IgD-negative memory B cell (primary cell): Measurements from ENCODE around the gene CALR3. TPM values are rescaled to one million over a fixed set of nuclear protein-coding genes. Genes with fewer than 3 reads are reported as not detected.
"Not testable (repeated sequence)": the region's sequence is repeated elsewhere in the genome, so short reads cannot be mapped to it uniquely, and the experiment has no call there.

Experiments
- H3K27ac Mint-ChIP-seq, 3 donors: one replicate each; pipeline ENCODE4 v1.8.0; 2020 to 2022; ENCODE audit warnings: mild to moderate bottlenecking in 3 of 3, mixed read lengths in 3 of 3, moderate library complexity in 1 of 3
- H3K27me3 Mint-ChIP-seq: one replicate; pipeline ENCODE4 v1.8.0; 2021; ENCODE audit warnings: mixed read lengths
- H3K36me3 Mint-ChIP-seq: one replicate; pipeline ENCODE4 v1.8.0; 2020; ENCODE audit warnings: mild to moderate bottlenecking, mixed read lengths
- H3K4me1 Mint-ChIP-seq, 3 donors: one replicate each; pipeline ENCODE4 v1.8.0; 2020 to 2022; ENCODE audit warnings: mixed read lengths in 3 of 3, mild to moderate bottlenecking in 1 of 3
- H3K4me3 Mint-ChIP-seq, 4 donors: one replicate each; pipeline ENCODE4 v1.8.0; 2020 to 2022; ENCODE audit warnings: mild to moderate bottlenecking in 4 of 4, mixed read lengths in 4 of 4, moderate library complexity in 3 of 4
- H3K9me3 Mint-ChIP-seq, 3 donors: one replicate each; pipeline ENCODE4 v1.8.0; 2020 to 2021; ENCODE audit warnings: mixed read lengths in 3 of 3, mild to moderate bottlenecking in 1 of 3
- polyA plus RNA-seq: library from polyadenylated mRNA; unstranded; fragments of 300-500 nt; fragmentation: Illumina TruSeq; gene quantifications from one replicate; pipeline ENCODE4 v1.2.3, GENCODE V29; 2021

CALR3 gene
- not detected for polyA plus RNA-seq

- Mint-ChIP-seq H3K27me3 (no peaks in the 10 kb centered on the region), H3K4me1 (peaks cover 10 to 12% (median 10%) of the 10 kb centered on the region in 3 donors), H3K9me3 (no peaks in the 10 kb centered on the region), H3K4me3 (peak within 1 kb of the TSS; percentile 87 to 97 (median 96)), H3K36me3 (peaks cover 1% of the 10 kb centered on the region), H3K27ac (peak within 1 kb of the TSS; percentile 71 to 98 (median 83))
These were observed at the start of gene CALR3, which contains the start of gene C19orf44 for GRCh38 chr19:16495982-16496612. CALR3 (minus strand) TSS chr19:16496167; CDS start chr19:16496129, 38 bp downstream. C19orf44 (plus strand) TSS chr19:16496394; CDS start chr19:16500793, 4,399 bp downstream.

GRCh38 chr19:16544473-16545231, 48.7 kb upstream of the CALR3 start:
- peaks cover 19 to 34% (median 28%) of the 10 kb centered on the region in 3 donors for H3K4me1 Mint-ChIP-seq
- peak overlapping the region; percentile 57 to 90 (median 84) for H3K27ac Mint-ChIP-seq
- H3K27me3 Mint-ChIP-seq, result no peaks in the 10 kb centered on the region
- no peaks in the 10 kb centered on the region for H3K9me3 Mint-ChIP-seq
- peak overlapping the region; percentile 35 to 80 (median 54) for H3K4me3 Mint-ChIP-seq
- H3K36me3 Mint-ChIP-seq, result peaks cover under 1% of the 10 kb centered on the region

GRCh38 chr19:16543734-16544133, 47.8 kb upstream of the CALR3 start:
- H3K4me3 Mint-ChIP-seq, result peak overlapping the region; percentile 80 to 95 (median 90)
- peaks cover 19 to 36% (median 32%) of the 10 kb centered on the region in 3 donors for H3K4me1 Mint-ChIP-seq
- H3K27me3 Mint-ChIP-seq, H3K36me3 Mint-ChIP-seq, H3K9me3 Mint-ChIP-seq: not testable (repeated sequence)
- peak overlapping the region in 2 of 3 donors; percentile 84 to 90 for H3K27ac Mint-ChIP-seq

- Mint-ChIP-seq H3K27me3 (no peaks in the 10 kb centered on the region), H3K4me3 (peak overlapping the region; percentile 80 to 95 (median 90)), H3K9me3 (no peaks in the 10 kb centered on the region), H3K27ac (peak overlapping the region; percentile 84 to 92 (median 90)), H3K4me1 (peaks cover 19 to 42% (median 37%) of the 10 kb centered on the region in 3 donors), H3K36me3 (peaks cover 4% of the 10 kb centered on the region)
These were observed 47.0 kb upstream of the CALR3 start for GRCh38 chr19:16542910-16543472.

GRCh38 chr19:16542045-16542909, 46.3 kb upstream of the CALR3 start, which contains the start of gene CHERP:
CHERP (minus strand) TSS chr19:16542437; CDS start chr19:16542378, 59 bp downstream.
- H3K9me3 Mint-ChIP-seq, result no peaks in the 10 kb centered on the region
- H3K27me3 Mint-ChIP-seq, result no peaks in the 10 kb centered on the region
- H3K27ac Mint-ChIP-seq, result peak within 1 kb of the TSS; percentile 84 to 92 (median 90)
- peak within 1 kb of the TSS; percentile 80 to 95 (median 90) for H3K4me3 Mint-ChIP-seq
- peaks cover 19 to 45% (median 43%) of the 10 kb centered on the region in 3 donors for H3K4me1 Mint-ChIP-seq
- H3K36me3 Mint-ChIP-seq, result peaks cover 4% of the 10 kb centered on the region

- peak overlapping the region; percentile 80 to 95 (median 90) for H3K4me3 Mint-ChIP-seq
- no peaks in the 10 kb centered on the region for H3K9me3 Mint-ChIP-seq
- no peaks in the 10 kb centered on the region for H3K27me3 Mint-ChIP-seq
- peak overlapping the region; percentile 76 to 84 (median 82) for H3K27ac Mint-ChIP-seq
- peaks cover 4% of the 10 kb centered on the region for H3K36me3 Mint-ChIP-seq
- peaks cover 19 to 46% (median 44%) of the 10 kb centered on the region in 3 donors for H3K4me1 Mint-ChIP-seq
These were observed 45.6 kb upstream of the CALR3 start for GRCh38 chr19:16541526-16542044.

- H3K36me3 Mint-ChIP-seq, result peaks cover 4% of the 10 kb centered on the region
- H3K27ac Mint-ChIP-seq, result peak overlapping the region in 2 of 3 donors; percentile 82 to 84
- no peaks in the 10 kb centered on the region for H3K9me3 Mint-ChIP-seq
- H3K4me3 Mint-ChIP-seq, result peak overlapping the region; percentile 80 to 95 (median 90)
- H3K4me1 Mint-ChIP-seq, result peaks cover 19 to 45% (median 44%) of the 10 kb centered on the region in 3 donors
- no peaks in the 10 kb centered on the region for H3K27me3 Mint-ChIP-seq
These were observed 45.0 kb upstream of the CALR3 start for GRCh38 chr19:16540948-16541347.

GRCh38 chr19:16537111-16537510, 41.1 kb upstream of the CALR3 start:
- H3K4me3 Mint-ChIP-seq, result no peak overlapping the region
- H3K9me3 Mint-ChIP-seq, result no peaks in the 10 kb centered on the region
- H3K36me3 Mint-ChIP-seq, result peaks cover 4% of the 10 kb centered on the region
- peaks cover 9 to 28% (median 23%) of the 10 kb centered on the region in 3 donors for H3K4me1 Mint-ChIP-seq
- no peak overlapping the region for H3K27ac Mint-ChIP-seq
- no peaks in the 10 kb centered on the region for H3K27me3 Mint-ChIP-seq

- peak overlapping the region in 1 of 3 donors; percentile 56 for H3K27ac Mint-ChIP-seq
- H3K9me3 Mint-ChIP-seq, result no peaks in the 10 kb centered on the region
- no peak overlapping the region for H3K4me3 Mint-ChIP-seq
- peaks cover 2 to 22% (median 18%) of the 10 kb centered on the region in 3 donors for H3K4me1 Mint-ChIP-seq
- H3K27me3 Mint-ChIP-seq, result no peaks in the 10 kb centered on the region
- peaks cover 6% of the 10 kb centered on the region for H3K36me3 Mint-ChIP-seq
These were observed 40.2 kb upstream of the CALR3 start for GRCh38 chr19:16536130-16536529.

- no peaks in the 10 kb centered on the region for H3K9me3 Mint-ChIP-seq
- no peak overlapping the region for H3K4me3 Mint-ChIP-seq
- H3K27me3 Mint-ChIP-seq, result no peaks in the 10 kb centered on the region
- H3K4me1 Mint-ChIP-seq, result peaks cover 0 to 20% (median 15%) of the 10 kb centered on the region in 3 donors
- H3K36me3 Mint-ChIP-seq, result peaks cover 6% of the 10 kb centered on the region
- H3K27ac Mint-ChIP-seq, result peak overlapping the region in 1 of 3 donors; percentile 56
These were observed 39.4 kb upstream of the CALR3 start for GRCh38 chr19:16535381-16535780.

GRCh38 chr19:16532440-16533234, 36.7 kb upstream of the CALR3 start:
- no peaks in the 10 kb centered on the region for H3K27me3 Mint-ChIP-seq
- peaks cover 3% of the 10 kb centered on the region for H3K36me3 Mint-ChIP-seq
- H3K4me3 Mint-ChIP-seq, result no peak overlapping the region

GRCh38 chr19:16531380-16531669, 35.4 kb upstream of the CALR3 start:
- Mint-ChIP-seq H3K9me3 (no peaks in the 10 kb centered on the region), H3K4me3 (no peak overlapping the region), H3K4me1 (peaks cover 0 to 1% (median 0%) of the 10 kb centered on the region in 3 donors), H3K27ac (peak overlapping the region in 1 of 3 donors; percentile 87), H3K27me3 (no peaks in the 10 kb centered on the region), H3K36me3 (peaks cover 3% of the 10 kb centered on the region)

More at GRCh38 chr19:16532440-16533234, 36.7 kb upstream of the CALR3 start:
- Mint-ChIP-seq H3K4me1 (peaks cover 0 to 4% (median 4%) of the 10 kb centered on the region in 3 donors), H3K9me3 (no peaks in the 10 kb centered on the region), H3K27ac (no peak overlapping the region)

- Mint-ChIP-seq H3K27ac (no peak overlapping the region), H3K4me3 (no peak overlapping the region), H3K27me3 (no peaks in the 10 kb centered on the region), H3K36me3 (peaks cover 3% of the 10 kb centered on the region), H3K4me1 (peaks cover 0 to under 1% (median 0%) of the 10 kb centered on the region in 3 donors), H3K9me3 (no peaks in the 10 kb centered on the region)
These were observed 34.8 kb upstream of the CALR3 start for GRCh38 chr19:16530540-16531379.
